Brain microvascular endothelial cell (primary cell): ENCODE measurements around the gene CFAP99.
A peak's percentile ranks its signal among the peaks of the same experiment; 100 is the strongest.

Experiments used
- DNase-seq: peaks from one replicate; pipeline ENCODE4 v3.0.0-alpha.2; 2020
- H3K27ac ChIP-seq: fragments of 250-450 bp; sonication (Bioruptor Pico); 2 replicates; pipeline ENCODE4 v1.5.1; 2020; ENCODE audit warnings: mild to moderate bottlenecking, moderate library complexity
- H3K27me3 ChIP-seq: fragments of 250-450 bp; sonication (Bioruptor Pico); replicated peaks from 2 replicates; pipeline ENCODE4 v1.5.1; 2020; ENCODE audit warnings: mild to moderate bottlenecking
- H3K36me3 ChIP-seq: fragments of 250-450 bp; sonication (Bioruptor Pico); replicated peaks from 2 replicates; pipeline ENCODE4 v1.5.1; 2020; ENCODE audit warnings: mild to moderate bottlenecking
- H3K4me3 ChIP-seq: 2 replicates; pipeline ENCODE4 v1.5.1; 2011; ENCODE audit warnings: low read depth, mild to moderate bottlenecking, control low read depth, low read length, moderate library complexity
- CTCF ChIP-seq: IDR thresholded peaks from 2 replicates; pipeline ENCODE4 v1.5.1; 2011; ENCODE audit warnings: low read depth, mild to moderate bottlenecking, moderate library complexity, low read length, control low read depth, inconsistent platforms; ENCODE audit errors: missing control alignments
- in situ Hi-C: cut with HindIII; loops from 2 replicates; pipeline ENCODE4 v1.10.0; 2017; ENCODE audit warnings: low sequenced_read_pairs, low pct_ligation_motif_present

Gene CFAP99

GRCh38 chr4:2388429-2389182, 30.1 kb upstream of the CFAP99 start:
- DNase-seq = no peak
- Histone ChIP-seq H3K4me3 (no peak overlapping the region), H3K27me3 (peaks cover 16% of the 10 kb centered on the region), H3K27ac (no peak overlapping the region), H3K36me3 (no peaks in the 10 kb centered on the region)
- no peak for TF ChIP-seq CTCF
- in situ Hi-C loops = no loop called here

- TF ChIP-seq CTCF = no peak
- in situ Hi-C loops = no loop called here
- Histone ChIP-seq H3K27ac (no peak overlapping the region), H3K36me3 (no peaks in the 10 kb centered on the region), H3K4me3 (no peak overlapping the region), H3K27me3 (peaks cover 16% of the 10 kb centered on the region)
- DNase-seq = no peak
Measured at GRCh38 chr4:2389691-2390090, 29.1 kb upstream of the CFAP99 start.

GRCh38 chr4:2390146-2390545, 28.6 kb upstream of the CFAP99 start:
- no peaks in the 10 kb centered on the region for H3K36me3 ChIP-seq
- peak; percentile 58 for DNase-seq
- H3K27ac ChIP-seq = no peak overlapping the region
- peaks cover 16% of the 10 kb centered on the region for H3K27me3 ChIP-seq
- no peak overlapping the region for H3K4me3 ChIP-seq
- no peak for TF ChIP-seq CTCF
- in situ Hi-C loops = no loop called here

GRCh38 chr4:2390784-2391421, 27.9 kb upstream of the CFAP99 start:
- Histone ChIP-seq H3K36me3 (no peaks in the 10 kb centered on the region), H3K27me3 (peaks cover 16% of the 10 kb centered on the region), H3K27ac (no peak overlapping the region), H3K4me3 (no peak overlapping the region)
- TF ChIP-seq CTCF = no peak
- DNase-seq = no peak
- in situ Hi-C loops = no loop called here

- Histone ChIP-seq H3K4me3 (no peak overlapping the region), H3K27me3 (peaks cover 8% of the 10 kb centered on the region), H3K27ac (no peak overlapping the region), H3K36me3 (no peaks in the 10 kb centered on the region)
- in situ Hi-C loops = no loop called here
- no peak for DNase-seq
- no peak for TF ChIP-seq CTCF
Measured at GRCh38 chr4:2393353-2394270, 25.1 kb upstream of the CFAP99 start.
